ENCODE results near the gene SLC25A28.

DNA sequence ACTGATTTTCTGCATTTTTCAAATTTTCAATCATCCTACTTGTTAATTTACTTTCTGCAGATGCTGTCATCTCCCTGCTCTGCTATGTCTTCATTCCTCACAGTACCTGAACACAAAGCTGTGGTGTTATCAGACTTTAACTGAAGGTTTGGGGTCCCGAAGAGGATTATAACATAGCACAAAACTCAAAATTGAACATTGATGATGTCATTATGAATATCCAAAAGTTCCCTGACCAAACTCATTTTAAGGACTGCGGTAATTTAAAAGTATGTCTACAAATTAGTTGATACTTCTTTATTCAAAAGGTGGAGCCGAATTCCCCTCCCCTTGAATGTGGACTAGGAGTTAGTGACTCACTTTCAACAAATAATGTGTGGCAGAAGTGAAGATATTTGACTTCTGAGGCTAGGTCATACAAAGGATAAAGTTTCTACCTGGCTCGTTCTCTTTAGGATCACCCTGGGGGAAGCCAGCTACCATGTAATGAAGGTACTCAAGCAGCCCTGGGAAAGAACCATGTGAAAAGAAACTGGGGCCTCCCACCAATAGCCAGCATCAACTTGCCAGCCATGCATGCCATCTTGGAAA lies 32.7 kb upstream of the SLC25A28 start:
- TF ChIP-seq, protein P1, sequence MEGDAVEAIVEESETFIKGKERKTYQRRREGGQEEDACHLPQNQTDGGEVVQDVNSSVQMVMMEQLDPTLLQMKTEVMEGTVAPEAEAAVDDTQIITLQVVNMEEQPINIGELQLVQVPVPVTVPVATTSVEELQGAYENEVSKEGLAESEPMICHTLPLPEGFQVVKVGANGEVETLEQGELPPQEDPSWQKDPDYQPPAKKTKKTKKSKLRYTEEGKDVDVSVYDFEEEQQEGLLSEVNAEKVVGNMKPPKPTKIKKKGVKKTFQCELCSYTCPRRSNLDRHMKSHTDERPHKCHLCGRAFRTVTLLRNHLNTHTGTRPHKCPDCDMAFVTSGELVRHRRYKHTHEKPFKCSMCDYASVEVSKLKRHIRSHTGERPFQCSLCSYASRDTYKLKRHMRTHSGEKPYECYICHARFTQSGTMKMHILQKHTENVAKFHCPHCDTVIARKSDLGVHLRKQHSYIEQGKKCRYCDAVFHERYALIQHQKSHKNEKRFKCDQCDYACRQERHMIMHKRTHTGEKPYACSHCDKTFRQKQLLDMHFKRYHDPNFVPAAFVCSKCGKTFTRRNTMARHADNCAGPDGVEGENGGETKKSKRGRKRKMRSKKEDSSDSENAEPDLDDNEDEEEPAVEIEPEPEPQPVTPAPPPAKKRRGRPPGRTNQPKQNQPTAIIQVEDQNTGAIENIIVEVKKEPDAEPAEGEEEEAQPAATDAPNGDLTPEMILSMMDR (IDR thresholded peaks at IDR 0.05; ENCODE audit: poor library complexity, severe bottlenecking) = no peak
- TF ChIP-seq, protein P2, sequence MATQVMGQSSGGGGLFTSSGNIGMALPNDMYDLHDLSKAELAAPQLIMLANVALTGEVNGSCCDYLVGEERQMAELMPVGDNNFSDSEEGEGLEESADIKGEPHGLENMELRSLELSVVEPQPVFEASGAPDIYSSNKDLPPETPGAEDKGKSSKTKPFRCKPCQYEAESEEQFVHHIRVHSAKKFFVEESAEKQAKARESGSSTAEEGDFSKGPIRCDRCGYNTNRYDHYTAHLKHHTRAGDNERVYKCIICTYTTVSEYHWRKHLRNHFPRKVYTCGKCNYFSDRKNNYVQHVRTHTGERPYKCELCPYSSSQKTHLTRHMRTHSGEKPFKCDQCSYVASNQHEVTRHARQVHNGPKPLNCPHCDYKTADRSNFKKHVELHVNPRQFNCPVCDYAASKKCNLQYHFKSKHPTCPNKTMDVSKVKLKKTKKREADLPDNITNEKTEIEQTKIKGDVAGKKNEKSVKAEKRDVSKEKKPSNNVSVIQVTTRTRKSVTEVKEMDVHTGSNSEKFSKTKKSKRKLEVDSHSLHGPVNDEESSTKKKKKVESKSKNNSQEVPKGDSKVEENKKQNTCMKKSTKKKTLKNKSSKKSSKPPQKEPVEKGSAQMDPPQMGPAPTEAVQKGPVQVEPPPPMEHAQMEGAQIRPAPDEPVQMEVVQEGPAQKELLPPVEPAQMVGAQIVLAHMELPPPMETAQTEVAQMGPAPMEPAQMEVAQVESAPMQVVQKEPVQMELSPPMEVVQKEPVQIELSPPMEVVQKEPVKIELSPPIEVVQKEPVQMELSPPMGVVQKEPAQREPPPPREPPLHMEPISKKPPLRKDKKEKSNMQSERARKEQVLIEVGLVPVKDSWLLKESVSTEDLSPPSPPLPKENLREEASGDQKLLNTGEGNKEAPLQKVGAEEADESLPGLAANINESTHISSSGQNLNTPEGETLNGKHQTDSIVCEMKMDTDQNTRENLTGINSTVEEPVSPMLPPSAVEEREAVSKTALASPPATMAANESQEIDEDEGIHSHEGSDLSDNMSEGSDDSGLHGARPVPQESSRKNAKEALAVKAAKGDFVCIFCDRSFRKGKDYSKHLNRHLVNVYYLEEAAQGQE (IDR thresholded peaks at IDR 0.05; ENCODE audit: borderline replicate concordance) = no peak
- TF ChIP-seq POLR2AphosphoS5 (IDR thresholded peaks at IDR 0.05) (no peak), EP300 (conservative IDR thresholded peaks at IDR 0.05; ENCODE audit: poor library complexity, severe bottlenecking) (no peak), TAF1 (IDR thresholded peaks at IDR 0.05; ENCODE audit: low read depth) (no peak), EZH2 (IDR thresholded peaks at IDR 0.05; ENCODE audit: borderline replicate concordance, insufficient read depth, low read length, poor library complexity, severe bottlenecking) (no peak), RAD21 (conservative IDR thresholded peaks at IDR 0.05) (no peak)

All from neural cell (in vitro differentiated cells).